Keratinocyte (primary cell): Measurements from ENCODE around the gene TOP1. TPM values are rescaled to one million over a fixed set of nuclear protein-coding genes. Genes with fewer than 3 reads are reported as not detected.

Experiments
- DNase-seq: peaks from one replicate; pipeline ENCODE4 v3.0.0-alpha.2; 2011; ENCODE audit warnings: low read depth, missing footprints, low spot score
- FAIRE-seq: peaks from 2 replicates; lab custom pipeline; 2011; peaks lifted over from hg19 to GRCh38; lab: Jason Lieb, UNC
- H2AFZ ChIP-seq: 2 replicates; pipeline ENCODE4 v1.6.0; 2012; ENCODE audit warnings: low read length, control low read depth, inconsistent platforms; ENCODE audit not compliant: control insufficient read depth
- H3K27ac ChIP-seq: 2 replicates; pipeline ENCODE4 v1.5.1; 2011; ENCODE audit warnings: low read length; ENCODE audit not compliant: control insufficient read depth, insufficient read depth
- H3K27me3 ChIP-seq: 3 replicates; pipeline ENCODE4 v1.6.0; 2011; ENCODE audit warnings: low read length; ENCODE audit not compliant: control insufficient read depth, insufficient read depth; ENCODE audit errors: extremely low read depth
- H3K36me3 ChIP-seq, 2 experiments: 2 replicates in 1 of 2; 3 replicates in 1 of 2; pipeline ENCODE4 v1.5.1; 2011; ENCODE audit warnings: low read length in 2 of 2, mild to moderate bottlenecking in 1 of 2; ENCODE audit not compliant: control insufficient read depth in 2 of 2, insufficient read depth in 2 of 2; ENCODE audit errors: extremely low read depth in 1 of 2
- H3K4me1 ChIP-seq: 3 replicates; pipeline ENCODE4 v1.5.1; 2011; ENCODE audit warnings: low read length; ENCODE audit not compliant: control insufficient read depth, insufficient read depth; ENCODE audit errors: extremely low read depth
- H3K4me2 ChIP-seq: 3 replicates; pipeline ENCODE4 v1.6.0; 2011; ENCODE audit warnings: low read depth, low read length; ENCODE audit not compliant: control insufficient read depth, insufficient read depth; ENCODE audit errors: extremely low read depth
- H3K4me3 ChIP-seq, 3 experiments: fragments of 200-600 bp in 1 of 3; sonication (generic) in 1 of 3; 2 replicates in 2 of 3; 3 replicates in 1 of 3; pipeline ENCODE4 v1.5.1; 2011 to 2016; ENCODE audit warnings: low read length in 3 of 3, mild to moderate bottlenecking in 3 of 3, control low read depth in 2 of 3, inconsistent platforms in 1 of 3, low read depth in 1 of 3, mixed read lengths in 1 of 3, mixed run types in 1 of 3, moderate library complexity in 1 of 3; ENCODE audit not compliant: control insufficient read depth in 2 of 3, insufficient read depth in 2 of 3; ENCODE audit errors: extremely low read depth in 1 of 3
- H3K79me2 ChIP-seq: 2 replicates; pipeline ENCODE4 v1.6.0; 2012; ENCODE audit warnings: low read length; ENCODE audit not compliant: control insufficient read depth, insufficient read depth
- H3K9ac ChIP-seq: 3 replicates; pipeline ENCODE4 v1.6.0; 2011; ENCODE audit warnings: low read length; ENCODE audit not compliant: control insufficient read depth, insufficient read depth; ENCODE audit errors: extremely low read depth
- H3K9me1 ChIP-seq: 3 replicates; pipeline ENCODE4 v1.6.0; 2011; ENCODE audit warnings: low read length; ENCODE audit not compliant: control insufficient read depth, insufficient read depth; ENCODE audit errors: extremely low read depth
- H3K9me3 ChIP-seq: 2 replicates; pipeline ENCODE4 v1.5.1; 2012; ENCODE audit warnings: low read depth, low read length; ENCODE audit not compliant: control insufficient read depth
- H4K20me1 ChIP-seq: 3 replicates; pipeline ENCODE4 v1.6.0; 2011; ENCODE audit warnings: low read length; ENCODE audit not compliant: control insufficient read depth, insufficient read depth; ENCODE audit errors: extremely low read depth
- EZH2 ChIP-seq: IDR thresholded peaks from one replicate; pipeline ENCODE4 v1.6.1; 2012; ENCODE audit warnings: inconsistent platforms, mild to moderate bottlenecking, low read length, moderate library complexity
- dilution Hi-C: fragments of 300-500 bp; cut with MboI; formaldehyde crosslinking; loops from one replicate; pipeline ENCODE4 v1.7.0; 2020; ENCODE audit warnings: low sequenced_read_pairs; ENCODE audit not compliant: extremely low pct_ligation_motif_present
- polyA plus RNA-seq, 5 experiments: library from polyadenylated mRNA; depleted of rRNA in 3 of 5; stranded (reverse) in 3 of 5; stranded (forward) in 1 of 5; unstranded in 1 of 5; fragments of >200 nt; gene quantifications; 1 replicate in 1 of 5; 2 replicates in 3 of 5; 3 replicates in 1 of 5; pipeline versions ENCODE4 v1.2.1 to v1.2.3, GENCODE V29; 2011 to 2012; ENCODE audit warnings: missing spikeins in 2 of 5, low read depth in 1 of 5, low replicate concordance in 1 of 5
- TF ChIP-seq, protein P1 (sequence below), 3 experiments: IDR thresholded peaks in 1 of 3; conservative IDR thresholded peaks in 1 of 3; optimal IDR thresholded peaks in 1 of 3; 2 replicates in 2 of 3; 3 replicates in 1 of 3; pipeline versions ENCODE3 to v1.5.1; 2011; ENCODE audit warnings: low read length in 3 of 3, mild to moderate bottlenecking in 3 of 3, moderate library complexity in 2 of 3, control low read depth in 1 of 3, inconsistent platforms in 1 of 3; ENCODE audit not compliant: insufficient read depth in 2 of 3; ENCODE audit errors: extremely low read depth in 1 of 3

TOP1 gene
- polyA plus RNA-seq, 1 donor (not counting 4 experiments of a cell fraction or from before 2014, with no cell fraction given) = 25.2 TPM

DNA sequence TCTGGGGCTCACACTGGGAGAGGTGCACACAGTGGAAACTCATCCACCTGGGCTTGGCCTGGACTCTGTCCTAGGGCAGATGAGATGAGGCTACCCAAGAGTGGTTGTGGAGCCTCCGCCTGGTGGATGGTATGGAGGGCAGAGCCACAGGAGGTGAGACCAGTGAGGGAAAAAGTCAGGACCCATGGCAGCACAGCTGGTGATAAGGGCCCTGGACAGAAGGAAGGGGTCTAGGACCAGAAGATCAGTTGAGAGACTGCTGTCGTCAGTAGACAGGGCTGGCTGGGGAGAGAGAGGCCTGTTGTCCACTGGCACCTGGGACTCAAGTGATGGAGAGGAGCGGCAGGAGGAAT, 138.5 kb downstream of the TOP1 start:
- peaks cover 47 to 68% of the 10 kb centered on the region in 2 experiments for H3K36me3 ChIP-seq
- FAIRE-seq = no peak

DNA sequence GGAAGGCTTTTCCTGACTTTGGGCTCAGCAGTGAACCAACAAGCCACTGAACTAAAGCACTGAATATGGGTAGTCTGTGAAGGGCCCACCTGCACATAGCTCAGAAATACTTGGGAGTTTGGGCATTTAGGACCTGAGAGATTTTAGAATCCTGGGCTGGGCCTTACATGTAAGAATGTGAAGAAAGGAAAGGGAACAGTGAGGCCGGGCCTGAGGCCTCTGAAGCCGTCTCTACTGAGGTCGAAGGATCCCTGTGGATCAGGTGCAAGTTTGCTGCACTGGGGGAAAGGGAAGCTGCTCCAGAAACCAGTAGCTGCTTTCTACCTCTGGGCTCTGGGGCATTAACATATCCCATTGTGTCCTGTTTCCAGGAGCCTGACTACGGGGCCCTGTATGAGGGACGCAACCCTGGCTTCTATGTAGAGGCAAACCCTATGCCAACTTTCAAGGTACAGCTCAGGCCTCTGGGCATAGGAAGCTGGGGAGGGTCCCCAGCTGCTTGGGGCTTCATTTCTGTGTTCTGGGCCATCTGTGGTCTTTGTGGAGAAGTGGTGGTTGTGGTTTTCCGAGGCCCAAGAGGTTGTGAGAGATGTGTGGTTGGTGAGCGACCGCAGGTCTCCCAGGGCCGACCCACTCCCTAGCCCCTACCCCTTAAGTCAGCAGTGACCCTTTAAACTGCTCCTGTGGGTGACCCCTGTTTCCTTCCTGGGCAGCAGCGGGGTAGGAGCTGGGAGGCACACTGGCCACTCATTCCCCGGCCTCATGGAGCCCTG, 139.0 kb downstream of the TOP1 start:
- dilution Hi-C loops = no loop called here
- Histone ChIP-seq H3K4me3 (no peak overlapping the region), H3K9ac (no peak overlapping the region), H3K4me2 (no peak overlapping the region), H3K9me3 (no peaks in the 10 kb centered on the region), H3K36me3 (peaks cover 46 to 70% of the 10 kb centered on the region in 2 experiments), H3K4me1 (peaks cover 27% of the 10 kb centered on the region), H3K79me2 (no peaks in the 10 kb centered on the region), H3K27me3 (no peaks in the 10 kb centered on the region), H3K27ac (no peak overlapping the region), H4K20me1 (no peaks in the 10 kb centered on the region), H2AFZ (no peak overlapping the region), H3K9me1 (peaks cover 5% of the 10 kb centered on the region)
- TF ChIP-seq EZH2 = no peak
- TF ChIP-seq, protein P1, sequence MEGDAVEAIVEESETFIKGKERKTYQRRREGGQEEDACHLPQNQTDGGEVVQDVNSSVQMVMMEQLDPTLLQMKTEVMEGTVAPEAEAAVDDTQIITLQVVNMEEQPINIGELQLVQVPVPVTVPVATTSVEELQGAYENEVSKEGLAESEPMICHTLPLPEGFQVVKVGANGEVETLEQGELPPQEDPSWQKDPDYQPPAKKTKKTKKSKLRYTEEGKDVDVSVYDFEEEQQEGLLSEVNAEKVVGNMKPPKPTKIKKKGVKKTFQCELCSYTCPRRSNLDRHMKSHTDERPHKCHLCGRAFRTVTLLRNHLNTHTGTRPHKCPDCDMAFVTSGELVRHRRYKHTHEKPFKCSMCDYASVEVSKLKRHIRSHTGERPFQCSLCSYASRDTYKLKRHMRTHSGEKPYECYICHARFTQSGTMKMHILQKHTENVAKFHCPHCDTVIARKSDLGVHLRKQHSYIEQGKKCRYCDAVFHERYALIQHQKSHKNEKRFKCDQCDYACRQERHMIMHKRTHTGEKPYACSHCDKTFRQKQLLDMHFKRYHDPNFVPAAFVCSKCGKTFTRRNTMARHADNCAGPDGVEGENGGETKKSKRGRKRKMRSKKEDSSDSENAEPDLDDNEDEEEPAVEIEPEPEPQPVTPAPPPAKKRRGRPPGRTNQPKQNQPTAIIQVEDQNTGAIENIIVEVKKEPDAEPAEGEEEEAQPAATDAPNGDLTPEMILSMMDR (optimal IDR thresholded peaks at IDR 0.05 in 1 of 3, IDR thresholded peaks at IDR 0.05 in 1 of 3, conservative IDR thresholded peaks at IDR 0.05 in 1 of 3; ENCODE audit: extremely low read depth in 1 of 3, insufficient read depth in 2 of 3, low read length in 3 of 3) = no peak
- no peak for FAIRE-seq
- DNase-seq = no peak

More for the DNA sequence above, 138.5 kb downstream of the TOP1 start:
- TF ChIP-seq, protein P1 (optimal IDR thresholded peaks at IDR 0.05 in 1 of 3, IDR thresholded peaks at IDR 0.05 in 1 of 3, conservative IDR thresholded peaks at IDR 0.05 in 1 of 3; ENCODE audit: extremely low read depth in 1 of 3, insufficient read depth in 2 of 3, low read length in 3 of 3) = no peak
- TF ChIP-seq EZH2 = no peak
- Histone ChIP-seq H3K27me3 (no peaks in the 10 kb centered on the region), H3K9me3 (no peaks in the 10 kb centered on the region), H3K4me2 (no peak overlapping the region), H4K20me1 (no peaks in the 10 kb centered on the region), H3K79me2 (no peaks in the 10 kb centered on the region), H3K4me1 (peaks cover 21% of the 10 kb centered on the region), H3K9ac (no peak overlapping the region), H3K4me3 (no peak overlapping the region), H2AFZ (no peak overlapping the region), H3K9me1 (peaks cover 2% of the 10 kb centered on the region), H3K27ac (no peak overlapping the region)
- no peak for DNase-seq
- dilution Hi-C loops = no loop called here
